PC-9 (cell line): ENCODE measurements around the gene ADAMTSL3.

ENCODE experiments used
- CTCF ChIP-seq: fragments of 200-600 bp; sonication (generic); conservative IDR thresholded peaks from 2 replicates; pipeline ENCODE4 v1.6.1; 2017; ENCODE audit warnings: mixed run types, antibody characterized with exemption, mild to moderate bottlenecking, moderate library complexity
- EZH2 ChIP-seq: fragments of 200-600 bp; sonication (generic); IDR thresholded peaks from 2 replicates; pipeline ENCODE4 v1.8.0; 2017; ENCODE audit warnings: antibody characterized with exemption, low read depth

DNA sequence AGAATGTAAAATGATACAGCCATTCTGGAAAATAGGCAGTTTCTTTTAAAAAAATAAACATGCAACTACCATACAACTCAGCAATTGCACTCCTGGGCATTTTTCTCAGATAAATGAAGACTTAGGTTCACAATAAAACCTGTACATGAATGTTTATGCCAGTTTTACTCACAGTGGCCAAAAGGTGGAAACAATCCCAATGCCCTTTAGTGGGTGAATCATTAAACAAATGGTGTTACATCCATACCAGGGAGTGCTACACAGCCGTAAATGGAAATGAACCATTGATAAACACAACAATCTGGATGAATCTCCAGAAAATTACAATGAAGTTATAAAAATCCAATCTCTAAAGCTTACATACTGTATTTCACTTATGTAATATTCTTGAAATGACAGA is 140.3 kb downstream of the ADAMTSL3 start:
- TF ChIP-seq EZH2 (no peak), CTCF (no peak)
